Measurements from ENCODE around the gene TEX261. TPM values are rescaled to one million over a fixed set of nuclear protein-coding genes. Genes with fewer than 3 reads are reported as not detected.

TEX261 gene
- total RNA-seq, 1 experiment from 2014 or later = 70.0 TPM

DNA sequence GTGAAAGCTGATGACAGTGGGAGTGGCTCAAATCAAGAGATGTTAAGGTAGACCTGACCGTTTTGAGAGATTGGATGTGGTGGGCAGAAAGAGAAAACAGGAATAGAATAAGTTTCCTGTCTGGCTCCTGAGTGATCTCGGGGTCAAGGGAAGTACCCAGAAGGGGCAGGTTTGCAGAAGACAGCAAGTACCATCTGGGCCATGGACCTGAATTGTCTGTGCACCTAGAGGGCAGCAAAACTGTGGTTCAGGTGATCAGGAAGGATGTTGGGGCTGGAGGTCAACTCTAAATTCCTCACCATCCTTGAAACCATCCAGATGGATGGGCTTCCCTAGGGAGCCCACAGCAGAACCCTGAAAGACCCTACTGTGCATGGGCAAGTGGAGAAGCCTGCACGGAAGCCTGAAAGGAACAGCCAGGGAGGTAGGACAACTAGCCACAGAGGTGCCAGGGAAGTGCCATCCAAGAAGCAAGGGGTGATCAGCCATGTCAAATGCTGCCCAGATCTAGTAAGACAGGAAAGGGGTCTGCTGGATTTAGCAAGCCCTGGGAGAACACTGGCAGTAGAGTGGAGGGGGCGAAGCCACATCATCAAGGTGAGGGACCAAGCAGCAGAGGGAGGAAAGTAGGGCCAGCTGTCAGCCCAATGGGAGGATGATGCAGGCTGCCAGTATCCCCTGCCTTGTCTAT lies 8.0 kb downstream of the TEX261 start:
- ChIA-PET CTCF (no interaction called here), POLR2A (no interaction called here)
- Histone ChIP-seq H3K9me3 (no peaks in the 10 kb centered on the region), H3K4me3 (ENCODE audit: low read depth, low read length) (no peak overlapping the region), H3K4me1 (no peaks in the 10 kb centered on the region), H3K27me3 (replicated peaks; ENCODE audit: control insufficient read depth, insufficient read depth, low read length) (no peaks in the 10 kb centered on the region), H3K36me3 (ENCODE audit: control insufficient read depth, insufficient read depth, low read length) (peaks cover 1% of the 10 kb centered on the region; the same call in 1 of the 2 replicates)
- no peak for DNase-seq
- no peaks in the 10 kb centered on the region for H3K9me3 Mint-ChIP-seq (ENCODE audit: unreplicated experiment)
- BruUV-seq (replicated peaks) = no TSS peak
- no peaks in the 10 kb centered on the region for H3K4me1 Mint-ChIP-seq (ENCODE audit: low read depth, unreplicated experiment)
- no peak for TF ChIP-seq CTCF (IDR thresholded peaks at IDR 0.05; ENCODE audit: insufficient read depth in 1 of 2, low read depth in 1 of 2, low read length in 1 of 2, severe bottlenecking in 1 of 2, unreplicated experiment in 1 of 2)
- intact Hi-C loops (cut with micrococcal nuclease; ENCODE audit: unreplicated experiment) = no loop called here
- no peaks in the 10 kb centered on the region for H3K27me3 Mint-ChIP-seq (ENCODE audit: insufficient read depth, unreplicated experiment)
- peaks cover 19% of the 10 kb centered on the region for H3K36me3 Mint-ChIP-seq (ENCODE audit: insufficient read depth, unreplicated experiment)
- H3K27ac Mint-ChIP-seq (ENCODE audit: unreplicated experiment) = peak overlapping the region; percentile 23
- no peak overlapping the region for H3K4me3 Mint-ChIP-seq (ENCODE audit: unreplicated experiment)

GRCh38 chr2:70985956-70986355 lies 8.7 kb downstream of the TEX261 start:
- BruUV-seq (replicated peaks) = no TSS peak
- Mint-ChIP-seq H3K4me3 (ENCODE audit: unreplicated experiment) (no peak overlapping the region), H3K27ac (ENCODE audit: unreplicated experiment) (no peak overlapping the region), H3K4me1 (ENCODE audit: low read depth, unreplicated experiment) (no peaks in the 10 kb centered on the region), H3K9me3 (ENCODE audit: unreplicated experiment) (no peaks in the 10 kb centered on the region), H3K27me3 (ENCODE audit: insufficient read depth, unreplicated experiment) (no peaks in the 10 kb centered on the region), H3K36me3 (ENCODE audit: insufficient read depth, unreplicated experiment) (peaks cover 13% of the 10 kb centered on the region)
- Histone ChIP-seq H3K4me1 (no peaks in the 10 kb centered on the region), H3K9me3 (no peaks in the 10 kb centered on the region), H3K4me3 (ENCODE audit: low read depth, low read length) (no peak overlapping the region), H3K36me3 (ENCODE audit: control insufficient read depth, insufficient read depth, low read length) (peaks cover 1% of the 10 kb centered on the region; the same call in 1 of the 2 replicates), H3K27me3 (replicated peaks; ENCODE audit: control insufficient read depth, insufficient read depth, low read length) (no peaks in the 10 kb centered on the region)
- no peak for TF ChIP-seq CTCF (IDR thresholded peaks at IDR 0.05; ENCODE audit: insufficient read depth in 1 of 2, low read depth in 1 of 2, low read length in 1 of 2, severe bottlenecking in 1 of 2, unreplicated experiment in 1 of 2)
- ChIA-PET POLR2A (no interaction called here), CTCF (no interaction called here)
- DNase-seq = peak in 1 of 2 experiments; percentile 17
- intact Hi-C loops (cut with micrococcal nuclease; ENCODE audit: unreplicated experiment) = no loop called here

DNA sequence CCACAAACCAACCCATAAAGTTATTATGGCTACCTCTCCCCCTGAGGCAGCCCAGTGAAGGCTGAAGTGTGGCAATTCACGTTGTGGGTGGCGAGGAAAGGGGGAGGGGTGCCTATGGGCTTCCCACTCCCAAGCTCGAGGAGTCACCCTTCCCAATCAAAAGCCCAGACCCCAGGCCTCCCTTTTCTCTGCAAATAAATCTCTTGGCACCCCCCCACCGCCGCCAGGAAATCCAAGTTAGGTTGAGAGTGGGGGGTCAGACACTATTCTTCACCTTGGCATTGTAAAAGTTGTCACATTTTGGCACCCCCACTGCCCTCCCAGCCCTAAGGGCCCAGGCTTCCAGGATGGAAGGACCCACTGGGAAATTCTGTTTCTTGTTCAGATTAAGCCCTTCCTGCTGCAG lies 9.4 kb downstream of the TEX261 start:
- no peak overlapping the region for H3K4me3 Mint-ChIP-seq (ENCODE audit: unreplicated experiment)
- H3K27ac Mint-ChIP-seq (ENCODE audit: unreplicated experiment) = no peak overlapping the region
- peaks cover 13% of the 10 kb centered on the region for H3K36me3 Mint-ChIP-seq (ENCODE audit: insufficient read depth, unreplicated experiment)
- Histone ChIP-seq H3K9me3 (no peaks in the 10 kb centered on the region), H3K4me3 (ENCODE audit: low read depth, low read length) (no peak overlapping the region), H3K36me3 (ENCODE audit: control insufficient read depth, insufficient read depth, low read length) (peaks cover 1% of the 10 kb centered on the region; the same call in 1 of the 2 replicates), H3K4me1 (no peaks in the 10 kb centered on the region), H3K27me3 (replicated peaks; ENCODE audit: control insufficient read depth, insufficient read depth, low read length) (no peaks in the 10 kb centered on the region)
- no TSS peak for BruUV-seq (replicated peaks)
- no peaks in the 10 kb centered on the region for H3K27me3 Mint-ChIP-seq (ENCODE audit: insufficient read depth, unreplicated experiment)
- intact Hi-C loops (cut with micrococcal nuclease; ENCODE audit: unreplicated experiment) = no loop called here
- no peaks in the 10 kb centered on the region for H3K4me1 Mint-ChIP-seq (ENCODE audit: low read depth, unreplicated experiment)
- no peak for TF ChIP-seq CTCF (IDR thresholded peaks at IDR 0.05; ENCODE audit: insufficient read depth in 1 of 2, low read depth in 1 of 2, low read length in 1 of 2, severe bottlenecking in 1 of 2, unreplicated experiment in 1 of 2)
- POLR2A ChIA-PET = no interaction called here
- no peak for DNase-seq
- H3K9me3 Mint-ChIP-seq (ENCODE audit: unreplicated experiment) = no peaks in the 10 kb centered on the region
- CTCF ChIA-PET = no interaction called here

Data from Caco-2 (cell line).